SK-N-SH (cell line): ENCODE results near the gene SAP30BP. TPM values are rescaled to one million over a fixed set of nuclear protein-coding genes. Genes with fewer than 3 reads are reported as not detected.

Experiments used
- CTCF ChIA-PET: fragments of 300-600, 350-600 bp; formaldehyde crosslinking; extraction: SDS; loops from one replicate; lab custom pipeline; 2021; lab: Yijun Ruan, JAX
- POLR2A ChIA-PET: fragments of 350-600 bp; sonication (Branson Sonifier 250); formaldehyde crosslinking; extraction: SDS; loops from one replicate; lab custom pipeline; 2020; ENCODE audit warnings: antibody characterized with exemption, inconsistent platforms; lab: Yijun Ruan, JAX
- DNase-seq: peaks from one replicate; pipeline ENCODE4 v3.0.0; 2012
- H2AFZ ChIP-seq: fragments of 200-600 bp; sonication (generic); 2 replicates; pipeline ENCODE4 v1.8.1; 2016; ENCODE audit warnings: antibody characterized with exemption, mild to moderate bottlenecking, low read depth
- H3F3A ChIP-seq: fragments of 200-600 bp; sonication (generic); replicated peaks from 2 replicates; pipeline ENCODE3; 2016; ENCODE audit warnings: antibody characterized with exemption, mild to moderate bottlenecking; ENCODE audit not compliant: insufficient read depth
- H3K27ac ChIP-seq, 2 experiments: fragments of 200-500 bp in 1 of 2; fragments of 200-600 bp in 1 of 2; sonication (Bioruptor generic) in 1 of 2; sonication (generic), shearing (Covaris generic) in 1 of 2; 2 replicates each; pipeline versions ENCODE4 v1.5.1 to v1.6.1; 2014 to 2016; ENCODE audit warnings: low read depth in 2 of 2, inconsistent platforms in 1 of 2, low read length in 1 of 2, mild to moderate bottlenecking in 1 of 2, mixed read lengths in 1 of 2
- H3K27me3 ChIP-seq: fragments of 200-600 bp; sonication (generic), shearing (Covaris generic); 2 replicates; pipeline ENCODE4 v1.6.1; 2016; ENCODE audit warnings: mixed run types; ENCODE audit not compliant: insufficient read depth
- H3K36me3 ChIP-seq, 2 experiments: fragments of 200-500 bp in 1 of 2; fragments of 200-600 bp in 1 of 2; sonication (Bioruptor generic) in 1 of 2; sonication (generic) in 1 of 2; replicated peaks in 1 of 2; 2 replicates each; pipeline versions ENCODE3 to v1.5.1; 2014 to 2016; ENCODE audit warnings: low read length in 1 of 2, mild to moderate bottlenecking in 1 of 2; ENCODE audit not compliant: insufficient read depth in 2 of 2, control insufficient read depth in 1 of 2
- H3K4me1 ChIP-seq, 2 experiments: fragments of 200-500 bp in 1 of 2; fragments of 200-600 bp in 1 of 2; sonication (Bioruptor generic) in 1 of 2; sonication (generic), shearing (Covaris generic) in 1 of 2; 2 replicates each; pipeline versions ENCODE4 v1.5.1 to v1.6.1; 2014 to 2016; ENCODE audit warnings: low read depth in 1 of 2, low read length in 1 of 2, mixed run types in 1 of 2; ENCODE audit not compliant: insufficient read depth in 2 of 2, control insufficient read depth in 1 of 2
- H3K4me2 ChIP-seq: fragments of 200-600 bp; sonication (generic), shearing (Covaris generic); 2 replicates; pipeline ENCODE4 v1.6.1; 2017; ENCODE audit warnings: mixed run types
- H3K4me3 ChIP-seq, 2 experiments: fragments of 200-500 bp in 1 of 2; fragments of 200-600 bp in 1 of 2; sonication (Bioruptor generic) in 1 of 2; sonication (generic), shearing (Covaris generic) in 1 of 2; 2 replicates each; pipeline versions ENCODE4 v1.5.1 to v1.8.1; 2014 to 2016; ENCODE audit warnings: low read depth in 2 of 2, inconsistent platforms in 1 of 2, low read length in 1 of 2, mild to moderate bottlenecking in 1 of 2, mixed read lengths in 1 of 2, moderate library complexity in 1 of 2
- H3K79me2 ChIP-seq: fragments of 200-600 bp; sonication (generic); 2 replicates; pipeline ENCODE4 v1.8.1; 2017; ENCODE audit warnings: mild to moderate bottlenecking; ENCODE audit not compliant: insufficient read depth
- H3K9ac ChIP-seq: fragments of 200-600 bp; sonication (generic); 2 replicates; pipeline ENCODE4 v1.6.1; 2017; ENCODE audit warnings: mixed run types
- H3K9me2 ChIP-seq: fragments of 200-600 bp; sonication (generic); 2 replicates; pipeline ENCODE4 v1.6.1; 2017; ENCODE audit warnings: mixed run types
- H3K9me3 ChIP-seq: fragments of 200-600 bp; sonication (generic); 2 replicates; pipeline ENCODE4 v1.6.1; 2017; ENCODE audit warnings: mixed run types, mild to moderate bottlenecking, moderate library complexity
- H4K20me1 ChIP-seq: fragments of 200-600 bp; sonication (generic); 2 replicates; pipeline ENCODE4 v1.6.1; 2017; ENCODE audit warnings: mild to moderate bottlenecking, mixed run types; ENCODE audit not compliant: insufficient read depth
- CTCF ChIP-seq: fragments of 200-600 bp; sonication (generic); IDR thresholded peaks from 2 replicates; pipeline ENCODE4 v1.6.1; 2017; ENCODE audit warnings: antibody characterized with exemption, mild to moderate bottlenecking, moderate library complexity
- EP300 ChIP-seq, 2 experiments: IDR thresholded peaks; 2 replicates each; pipeline versions ENCODE4 v1.4.0 to v1.6.1; 2012; ENCODE audit warnings: borderline replicate concordance in 1 of 2, low read depth in 1 of 2, low read length in 1 of 2
- EZH2phosphoT487 ChIP-seq: fragments of 200-600 bp; sonication (generic); IDR thresholded peaks from 2 replicates; pipeline ENCODE4 v1.6.1; 2017; ENCODE audit warnings: low read depth, mixed run types, mild to moderate bottlenecking, antibody characterized with exemption, moderate library complexity, borderline replicate concordance
- FOSL2 ChIP-seq: IDR thresholded peaks from 2 replicates; pipeline ENCODE4 v1.4.0; 2012; ENCODE audit warnings: low read depth, mild to moderate bottlenecking, moderate library complexity, borderline replicate concordance
- JUND ChIP-seq: IDR thresholded peaks from 2 replicates; pipeline ENCODE4 v1.4.0; 2012
- MXI1 ChIP-seq: IDR thresholded peaks from 2 replicates; pipeline ENCODE4 v1.6.1; 2012; ENCODE audit warnings: mild to moderate bottlenecking, low read depth, low read length, improper control_type of control experiment
- NRF1 ChIP-seq: IDR thresholded peaks from 2 replicates; pipeline ENCODE4 v1.6.1; 2012; ENCODE audit warnings: low read depth, mild to moderate bottlenecking, low read length
- PBX3 ChIP-seq: IDR thresholded peaks from 2 replicates; pipeline ENCODE4; 2012
- RCOR1 ChIP-seq: fragments of 150-350 bp; IDR thresholded peaks from 2 replicates; pipeline ENCODE4 v1.6.1; 2017; ENCODE audit warnings: antibody characterized with exemption, low read length
- RXRA ChIP-seq: IDR thresholded peaks from 2 replicates; pipeline ENCODE4 v1.4.0; 2012; ENCODE audit warnings: low read depth, mild to moderate bottlenecking, borderline replicate concordance
- TAF1 ChIP-seq: IDR thresholded peaks from 2 replicates; pipeline ENCODE4 v1.6.1; 2012; ENCODE audit warnings: low read depth, mild to moderate bottlenecking, low read length, moderate library complexity, borderline replicate concordance
- USF1 ChIP-seq: IDR thresholded peaks from 2 replicates; pipeline ENCODE4 v1.4.0; 2012; ENCODE audit warnings: low read depth, borderline replicate concordance
- YY1 ChIP-seq: IDR thresholded peaks from 2 replicates; pipeline ENCODE4 v1.4.0; 2012; ENCODE audit warnings: low read depth, mild to moderate bottlenecking
- WGBS: methylation state at CpG from one replicate; pipeline ENCODE4 v1.1.6; 2017; ENCODE audit warnings: low lambda C conversion rate; 5-methylcytosine and 5-hydroxymethylcytosine counted together
- polyA plus RNA-seq, 3 experiments: library from polyadenylated mRNA; depleted of rRNA; stranded (reverse); fragments of >200 nt; gene quantifications; 2 replicates each; pipeline ENCODE4 v1.2.3, GENCODE V29; 2012
- TF ChIP-seq, protein P1 (sequence below): fragments of 150-350 bp; IDR thresholded peaks from 2 replicates; pipeline ENCODE4 v1.6.1; 2016; ENCODE audit warnings: mild to moderate bottlenecking, low read depth, low read length

The SAP30BP gene
- polyA plus RNA-seq, 1 of the 3 experiments (the other 2 are of a cell fraction), result 158 TPM

GRCh38 chr17:75688209-75688825, 21.2 kb downstream of the SAP30BP start (continued):
- TF ChIP-seq PBX3, result no peak

GRCh38 chr17:75689441-75689873, 22.3 kb downstream of the SAP30BP start:
- H3K4me2 ChIP-seq, result no peak overlapping the region
- ChIA-PET POLR2A (interaction anchor here (0.7 kb wide), 1 partner anchor 16 kb away, joined by 3 read pairs; no protein-coding TSS in a partner anchor), CTCF (interaction anchor here (1.7 to 6.9 kb wide), 2 partner anchors 16 to 37 kb away, joined by 5 to 69 read pairs; no protein-coding TSS in a partner anchor)
- H3K9ac ChIP-seq, result no peak overlapping the region
- H3K9me3 ChIP-seq, result no peaks in the 10 kb centered on the region
- no peak overlapping the region for H3K4me3 ChIP-seq
- no peaks in the 10 kb centered on the region for H3K27me3 ChIP-seq
- H4K20me1 ChIP-seq, result no peaks in the 10 kb centered on the region
- peaks cover 35 to 63% of the 10 kb centered on the region in 2 experiments; a peak in 3 of 4 replicates for H3K4me1 ChIP-seq
- DNase-seq, result no peak
- H3K27ac ChIP-seq, result no peak overlapping the region
- WGBS, result 81% methylated on average over 6 of the region's 6 CpGs
- no peak overlapping the region for H2AFZ ChIP-seq
- H3K79me2 ChIP-seq, result peaks cover 83% of the 10 kb centered on the region
- TF ChIP-seq, protein P1, sequence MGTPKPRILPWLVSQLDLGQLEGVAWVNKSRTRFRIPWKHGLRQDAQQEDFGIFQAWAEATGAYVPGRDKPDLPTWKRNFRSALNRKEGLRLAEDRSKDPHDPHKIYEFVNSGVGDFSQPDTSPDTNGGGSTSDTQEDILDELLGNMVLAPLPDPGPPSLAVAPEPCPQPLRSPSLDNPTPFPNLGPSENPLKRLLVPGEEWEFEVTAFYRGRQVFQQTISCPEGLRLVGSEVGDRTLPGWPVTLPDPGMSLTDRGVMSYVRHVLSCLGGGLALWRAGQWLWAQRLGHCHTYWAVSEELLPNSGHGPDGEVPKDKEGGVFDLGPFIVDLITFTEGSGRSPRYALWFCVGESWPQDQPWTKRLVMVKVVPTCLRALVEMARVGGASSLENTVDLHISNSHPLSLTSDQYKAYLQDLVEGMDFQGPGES, result no peak
- no peak for TF ChIP-seq TAF1
- TF ChIP-seq EP300 (IDR thresholded peaks at IDR 0.05; ENCODE audit: borderline replicate concordance in 1 of 2, low read depth in 1 of 2, low read length in 1 of 2), result no peak
- TF ChIP-seq RXRA, result no peak
- no peak for TF ChIP-seq USF1
- no peak for TF ChIP-seq EZH2phosphoT487
- TF ChIP-seq MXI1, result no peak
- no peak for TF ChIP-seq NRF1
- TF ChIP-seq, all 33 proteins: peak for 0
- peaks cover 44% of the 10 kb centered on the region for H3F3A ChIP-seq
- no peaks in the 10 kb centered on the region for H3K9me2 ChIP-seq
- peaks cover 12 to 25% of the 10 kb centered on the region in 2 experiments for H3K36me3 ChIP-seq

- Histone ChIP-seq H4K20me1 (no peaks in the 10 kb centered on the region), H3K36me3 (peaks cover 26 to 31% of the 10 kb centered on the region in 2 experiments), H3F3A (peaks cover 57% of the 10 kb centered on the region), H3K4me2 (peak overlapping the region; percentile 73), H3K79me2 (peaks cover 83% of the 10 kb centered on the region), H3K4me1 (peaks cover 45 to 68% of the 10 kb centered on the region in 2 experiments; a peak in 3 of 4 replicates), H3K9me3 (no peaks in the 10 kb centered on the region), H2AFZ (no peak overlapping the region), H3K9me2 (no peaks in the 10 kb centered on the region), H3K4me3 (no peak overlapping the region), H3K9ac (0 out of 2 replicates have a peak overlapping the region, but pooled peaks have one; percentile 4), H3K27me3 (no peaks in the 10 kb centered on the region), H3K27ac (peak overlapping the region; percentile 2 to 99; a peak in 2 of 4 replicates)
- 86% methylated on average over 5 of the region's 5 CpGs for WGBS
- ChIA-PET CTCF (interaction anchor here (1.1 to 6.9 kb wide), 4 partner anchors 18 to 62 kb away, joined by 3 to 69 read pairs (median 6); no protein-coding TSS in a partner anchor), POLR2A (interaction anchor here (1.6 kb wide), 1 partner anchor 8 kb away, joined by 3 read pairs; no protein-coding TSS in a partner anchor)
- no peak for DNase-seq
- TF ChIP-seq RCOR1, result no peak
- no peak; the same call in 1 of the 2 replicates for TF ChIP-seq JUND
- peak; percentile 37; the same call in 1 of the 2 replicates for TF ChIP-seq FOSL2
- no peak for TF ChIP-seq CTCF
- no peak for TF ChIP-seq YY1
Observed at GRCh38 chr17:75691371-75691791, 24.2 kb downstream of the SAP30BP start.
